ENCODE data around the gene CD200R1.
"Not testable (repeated sequence)": the region's sequence is repeated elsewhere in the genome, so short reads cannot be mapped to it uniquely, and the experiment has no call there.

CD200R1 gene

DNA sequence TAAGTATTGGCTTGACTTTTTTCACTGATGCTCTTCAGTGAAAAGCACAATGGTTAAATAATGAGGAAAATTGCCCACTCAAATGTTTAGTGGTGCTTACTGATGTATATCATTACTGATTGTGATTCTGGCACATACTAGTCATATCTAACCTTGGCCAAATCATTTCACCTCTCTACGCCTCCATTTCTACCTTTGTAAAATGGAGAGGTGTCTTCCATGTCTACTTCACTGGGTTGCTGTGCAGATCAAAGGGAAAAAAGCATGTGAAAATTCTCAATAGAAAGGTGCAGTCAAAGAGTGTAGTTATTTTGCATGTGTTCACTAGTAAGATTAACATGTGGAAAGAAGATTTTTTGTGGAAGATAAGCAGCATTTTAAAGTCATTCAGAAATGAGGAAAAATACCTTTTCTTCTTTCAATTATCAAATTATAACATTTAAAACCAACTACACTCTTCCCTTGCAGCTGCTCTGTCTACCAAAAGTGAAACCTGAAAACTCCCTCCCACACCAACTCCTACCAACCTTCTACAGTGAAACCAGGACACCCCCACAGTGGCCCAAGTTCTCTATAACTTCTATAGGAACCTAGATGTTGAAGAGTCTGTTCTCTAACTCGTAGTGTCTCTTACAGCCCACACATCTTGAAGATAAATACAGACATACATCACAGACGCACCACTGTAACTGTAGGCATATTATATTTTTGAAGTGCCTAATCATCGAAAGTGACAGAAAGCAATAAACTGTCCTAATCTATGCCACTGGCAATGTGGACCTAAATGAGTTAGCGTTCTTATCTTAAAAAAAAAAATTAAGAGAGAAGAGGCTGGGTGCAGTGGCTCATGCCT is 1.4 kb downstream of the CD200R1 start:
- peak; percentile 67 for DNase-seq

DNA sequence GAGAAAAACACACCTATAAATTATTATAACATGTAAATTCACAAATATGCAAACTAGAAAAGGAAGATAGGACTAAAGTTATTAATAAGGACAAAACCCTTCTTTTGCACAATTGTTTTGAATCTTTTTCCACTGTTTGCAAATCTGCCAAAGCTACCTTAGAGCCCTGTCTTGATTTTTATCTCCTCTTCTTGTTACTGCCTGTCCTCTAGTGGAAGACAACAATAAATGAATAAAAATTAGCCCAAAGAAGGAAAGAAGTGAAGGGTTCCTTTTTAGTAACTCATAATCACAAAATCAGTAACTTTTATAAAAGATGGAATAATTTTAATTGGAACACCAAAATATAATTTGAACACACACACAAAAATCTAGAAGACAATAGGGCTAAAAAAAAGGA is 2.7 kb downstream of the CD200R1 start:
- DNase-seq, result no peak

DNA sequence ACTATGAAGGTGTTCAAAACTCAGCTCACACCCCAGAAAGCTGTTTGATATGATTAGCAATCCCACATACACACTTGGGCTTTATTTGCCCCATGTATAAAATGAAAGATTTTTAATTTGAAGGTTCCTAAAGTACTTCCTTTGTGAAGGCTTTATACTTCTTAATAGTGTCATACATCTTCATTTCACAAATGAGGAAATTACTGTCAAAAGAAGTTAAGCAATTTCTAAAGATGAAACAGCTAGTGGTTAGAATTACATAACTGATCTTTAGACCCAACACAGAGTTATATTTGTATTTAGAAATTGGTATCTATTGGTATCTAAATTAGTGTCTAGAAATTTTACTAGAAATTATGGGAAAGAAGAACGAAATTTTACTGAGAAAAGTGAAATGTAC is 7.1 kb downstream of the CD200R1 start:
- peak; percentile 54 for DNase-seq

DNA sequence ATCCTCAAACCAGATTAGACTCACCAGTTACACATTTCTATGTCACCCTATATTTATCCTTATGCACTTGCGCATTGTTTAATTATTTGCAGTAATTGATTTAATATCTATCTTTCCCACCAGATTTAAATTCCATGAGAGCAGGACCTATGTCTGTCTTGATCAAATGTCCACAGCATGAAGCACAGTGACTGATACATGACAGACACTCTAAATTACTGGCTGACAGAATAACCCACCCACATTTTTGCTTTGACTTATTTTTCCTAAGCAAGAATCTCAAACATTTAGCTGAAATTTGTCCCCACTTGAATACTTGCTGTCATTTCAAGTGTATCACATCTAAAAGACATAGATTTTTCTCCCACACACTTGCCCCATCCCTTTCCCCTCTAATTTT is 7.5 kb downstream of the CD200R1 start:
- DNase-seq, result no peak

DNA sequence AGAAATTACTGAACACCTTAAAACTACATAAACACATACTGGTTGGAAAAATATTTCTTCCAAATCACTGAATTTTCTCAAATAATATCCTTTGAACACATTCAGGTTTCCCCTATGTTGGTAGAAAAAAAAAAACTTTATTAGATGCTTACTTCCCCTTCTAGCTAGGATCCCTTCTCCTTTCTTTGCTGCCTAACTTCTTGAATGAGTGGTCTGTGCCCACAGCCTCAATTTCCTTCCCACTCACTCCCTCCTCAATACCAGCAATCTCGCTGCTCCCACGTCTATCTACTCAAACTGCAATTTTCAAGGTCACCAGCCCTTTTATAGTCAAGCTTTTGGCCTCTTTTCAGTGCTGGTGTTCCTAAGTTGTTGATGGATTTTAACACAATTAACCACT is 8.3 kb downstream of the CD200R1 start:
- DNase-seq, result no peak

DNA sequence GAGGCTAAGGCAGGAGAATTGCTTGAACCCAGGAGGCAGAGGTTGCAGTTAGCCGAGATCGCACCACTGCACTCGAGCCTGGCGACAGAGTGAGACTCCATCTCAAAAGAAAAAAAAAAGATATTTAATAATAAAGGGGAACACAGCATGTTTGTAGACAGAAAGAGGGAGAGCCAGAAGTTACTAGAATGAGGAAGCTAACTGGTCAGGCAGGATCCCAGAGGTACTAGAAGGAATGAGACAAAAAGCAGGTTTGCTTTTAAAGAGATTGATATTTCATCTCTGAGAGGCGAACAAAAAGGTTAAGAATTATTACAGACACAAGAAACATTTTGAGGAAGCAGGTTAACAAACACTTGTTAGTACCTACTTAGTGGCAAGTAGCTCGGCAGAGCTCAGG is 9.2 kb downstream of the CD200R1 start:
- DNase-seq, result no peak

DNA sequence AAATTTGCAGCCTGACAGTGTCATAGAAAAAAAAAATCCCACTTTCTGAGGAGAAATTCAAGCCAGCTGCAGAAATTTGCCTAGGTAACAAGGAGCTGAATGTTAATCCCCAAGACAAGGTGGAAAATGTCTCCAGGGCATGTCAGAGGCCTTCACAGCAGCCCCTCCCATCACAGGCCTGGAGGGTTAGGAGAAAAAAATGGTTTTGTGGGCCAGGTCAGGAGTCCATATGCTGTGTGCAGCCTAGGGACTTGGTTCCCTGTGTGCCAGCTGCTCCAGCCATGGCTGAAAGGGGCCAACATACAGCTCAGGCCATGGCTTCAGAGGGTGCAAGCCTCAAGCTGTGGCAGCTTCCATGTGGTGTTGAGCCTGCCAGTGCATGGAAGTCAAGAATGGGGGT is 11.2 kb downstream of the CD200R1 start:
- peak; percentile 5 for DNase-seq

DNA sequence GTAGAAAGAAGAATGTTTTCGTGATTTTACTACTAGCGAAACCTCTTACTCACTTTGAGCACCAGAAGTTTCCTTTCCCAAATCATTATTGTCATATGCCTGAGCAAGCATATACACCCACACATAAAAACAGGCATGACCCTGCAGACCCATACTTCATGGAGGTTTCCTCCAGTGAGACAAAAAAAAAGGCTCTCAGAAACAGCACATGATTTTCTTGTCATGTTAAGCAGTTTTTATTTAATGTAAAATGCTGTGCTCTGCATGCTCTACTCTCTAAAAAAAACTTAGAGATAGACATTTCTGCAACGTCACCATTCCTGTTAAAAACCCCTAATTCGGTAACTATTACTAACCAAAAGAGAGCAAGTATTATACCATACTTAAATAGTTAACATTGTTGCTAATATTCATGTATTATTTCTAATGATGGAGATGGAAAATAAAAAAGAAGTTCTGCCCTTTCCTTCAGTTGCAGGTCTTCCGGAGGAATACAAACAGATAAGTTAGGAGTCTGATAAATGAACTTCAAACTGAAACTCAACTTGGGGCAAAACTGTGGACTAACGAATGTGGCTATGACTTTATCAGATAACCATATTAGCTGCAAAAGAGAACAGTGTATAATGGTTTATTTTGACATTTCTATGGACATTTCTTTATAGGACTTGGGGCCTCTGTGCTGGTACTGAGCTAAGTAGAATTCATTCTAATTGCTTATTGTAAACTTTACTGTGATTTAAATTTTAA is 15.9 kb downstream of the CD200R1 start:
- peak; percentile 79 for DNase-seq

DNA sequence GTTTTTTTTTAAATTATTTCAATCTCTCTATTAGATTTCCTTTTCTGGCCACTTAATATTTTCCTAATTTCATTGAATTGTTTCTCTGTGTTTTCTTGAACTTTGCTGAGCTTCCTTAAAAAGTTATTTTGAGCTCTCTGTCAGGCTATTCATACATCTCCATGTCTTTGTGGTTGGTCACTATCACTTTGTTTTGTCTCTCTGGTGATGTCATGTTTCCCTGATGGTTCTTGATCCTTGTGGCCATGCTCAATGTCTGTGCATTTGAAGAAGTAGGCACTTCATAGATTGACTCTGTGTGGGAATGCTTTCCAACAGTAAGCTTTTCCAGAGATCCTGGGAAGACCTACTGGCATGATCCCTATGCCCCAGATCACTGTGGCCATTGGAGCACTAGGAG is 18.6 kb downstream of the CD200R1 start:
- DNase-seq, result peak; percentile 47

DNA sequence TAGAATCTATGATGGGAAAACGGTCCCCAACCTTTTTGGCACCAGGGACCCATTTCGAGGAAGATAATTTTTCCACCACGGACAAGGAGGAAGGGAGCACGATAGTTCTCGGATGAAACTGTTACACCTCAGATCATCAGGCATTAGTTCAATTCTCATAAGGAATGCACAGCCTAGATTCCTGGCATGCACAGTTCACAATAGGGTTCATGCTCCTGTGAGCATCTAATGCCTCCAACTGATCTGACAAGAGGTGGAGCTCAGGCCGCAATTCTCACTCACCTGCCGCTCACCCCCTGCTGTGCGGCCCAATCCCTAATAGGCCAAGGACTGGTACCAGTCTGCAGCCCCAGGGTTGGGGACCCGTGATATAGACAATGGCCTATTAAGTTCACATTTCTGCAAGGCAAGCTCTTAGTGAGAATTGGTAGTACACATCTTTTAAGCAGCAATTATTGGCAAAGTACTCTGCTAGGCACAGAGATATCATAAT is 26.5 kb downstream of the CD200R1 start:
- DNase-seq, result no peak

DNA sequence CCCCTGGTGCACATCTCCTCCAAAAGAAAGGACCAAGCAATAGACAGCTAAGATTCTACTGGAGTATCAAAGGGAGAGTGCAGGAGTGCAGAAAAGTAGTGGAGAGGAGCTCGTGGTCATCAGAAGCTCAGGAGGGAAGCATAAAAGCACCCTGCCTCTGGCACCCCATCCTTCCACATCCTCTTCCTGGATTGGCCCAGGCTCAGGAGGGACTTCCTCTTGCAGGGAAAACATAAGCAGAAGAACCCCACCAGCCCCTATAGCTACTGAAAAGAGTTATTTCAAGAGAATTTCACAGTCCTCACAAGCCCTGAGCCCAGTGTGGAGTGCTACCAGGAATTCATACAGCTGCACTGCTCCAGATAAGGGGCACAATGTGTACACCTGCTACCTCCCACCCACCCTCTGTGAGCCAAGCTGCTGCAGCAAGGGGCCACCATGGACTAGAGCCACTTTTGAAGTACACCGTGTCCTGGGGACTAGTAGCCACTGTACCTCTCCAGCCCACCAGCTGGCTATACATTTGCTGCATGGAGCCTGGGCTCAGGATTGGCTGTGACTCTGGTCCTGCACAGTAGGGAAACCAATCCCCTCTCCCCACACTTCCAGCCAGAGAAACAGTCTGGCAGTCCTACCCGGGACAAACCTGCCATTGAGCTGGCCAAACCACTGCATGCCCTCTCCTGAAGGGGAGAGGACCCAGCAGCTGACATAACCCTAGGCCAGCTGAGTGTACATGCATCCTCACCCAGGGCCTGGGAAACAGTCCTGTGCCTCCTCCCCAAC is 43.0 kb downstream of the CD200R1 start:
- DNase-seq, result peak; percentile 17

DNA sequence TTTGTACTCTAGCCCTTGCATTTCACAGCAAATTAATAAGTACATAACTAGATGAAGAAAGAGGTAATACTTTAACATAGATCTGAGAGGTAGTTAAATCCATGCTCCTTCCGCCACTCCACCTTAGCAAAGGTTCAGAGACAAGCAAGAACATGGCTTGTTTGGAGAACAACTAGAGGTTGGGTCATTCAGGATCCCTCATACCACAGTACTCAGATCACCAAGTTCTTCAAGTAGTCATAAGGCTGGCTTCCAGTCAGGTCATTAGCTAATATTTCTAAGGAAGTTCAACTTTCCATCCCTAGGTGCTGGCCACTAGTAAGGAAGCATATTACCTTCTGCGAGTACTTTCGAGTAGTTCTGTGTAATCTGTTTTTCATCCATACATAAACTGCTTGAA is 44.1 kb downstream of the CD200R1 start:
- no peak for DNase-seq

DNA sequence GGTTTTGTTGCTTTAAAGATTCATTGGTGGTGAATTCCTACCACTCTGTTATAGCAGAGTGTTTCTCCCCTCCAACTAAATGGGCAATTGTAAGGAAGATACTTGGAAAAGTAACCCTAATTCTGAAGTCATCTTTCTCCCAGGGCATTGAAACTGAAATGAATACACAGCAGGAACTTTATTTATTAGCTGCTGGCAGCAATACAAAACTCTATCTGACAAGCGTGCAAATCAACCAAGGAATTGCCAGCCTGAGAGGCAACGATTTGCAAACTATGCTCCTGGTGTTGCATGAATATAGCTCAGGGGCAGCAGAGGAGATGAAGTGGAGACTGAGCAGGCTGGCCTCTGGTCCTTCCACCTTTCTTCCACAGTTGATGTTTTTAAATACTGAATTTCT is 48.9 kb downstream of the CD200R1 start:
- DNase-seq, result no peak

DNA sequence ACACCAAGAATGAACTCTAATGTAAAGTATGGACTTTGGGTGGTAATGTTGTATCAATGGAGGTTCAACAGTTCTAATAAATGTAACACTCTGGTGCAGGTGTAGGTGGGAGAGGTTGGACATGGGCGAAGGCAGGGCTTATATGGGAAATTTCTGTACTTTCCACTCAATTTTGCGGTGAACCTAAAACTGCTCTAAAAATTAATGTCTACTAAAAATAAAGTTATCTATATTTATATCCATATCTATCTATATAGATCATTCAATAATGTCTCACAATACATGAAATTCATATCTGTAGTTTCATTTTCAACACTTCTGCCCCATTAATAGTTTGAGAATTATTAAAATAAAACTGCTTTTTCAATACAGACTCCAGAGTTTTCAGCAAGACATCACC is 49.3 kb downstream of the CD200R1 start:
- no peak for DNase-seq

DNA sequence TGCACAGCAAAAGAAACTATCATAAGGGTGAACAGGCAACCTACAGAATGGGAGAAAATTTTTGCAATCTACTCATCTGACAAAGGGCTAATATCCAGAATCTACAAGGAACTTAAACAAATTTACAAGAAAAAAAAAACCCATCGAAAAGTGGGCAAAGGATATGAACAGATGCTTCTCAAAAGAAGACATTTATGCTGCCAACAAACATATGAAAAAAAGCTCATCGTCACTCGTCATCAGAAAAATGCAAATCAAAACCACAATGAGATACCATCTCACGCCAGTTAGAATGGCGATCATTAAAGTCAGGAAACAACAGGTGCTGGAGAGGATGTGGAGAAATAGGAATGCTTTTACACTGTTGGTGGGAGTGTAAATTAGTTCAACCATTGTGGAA is 55.4 kb downstream of the CD200R1 start:
- DNase-seq, result not testable (repeated sequence)

DNA sequence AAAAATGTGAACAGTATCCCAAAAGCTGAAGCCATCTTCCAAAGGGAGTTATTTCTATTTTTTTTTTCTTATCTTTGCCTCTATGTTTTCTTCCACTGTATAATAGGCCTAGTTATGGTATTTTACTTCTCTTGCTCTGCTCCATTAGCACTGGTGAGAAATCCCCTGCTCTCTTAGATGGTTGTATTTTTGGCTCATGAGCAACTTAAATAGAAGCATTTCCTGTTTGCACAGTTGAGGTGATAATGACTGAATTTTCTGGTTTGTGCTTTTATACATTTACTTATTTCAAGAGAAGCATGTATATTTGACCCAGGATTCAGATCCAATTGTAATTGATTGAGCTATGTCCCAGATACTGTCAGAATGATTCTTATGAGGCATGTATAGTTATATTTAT is 66.7 kb downstream of the CD200R1 start:
- DNase-seq, result no peak

DNA sequence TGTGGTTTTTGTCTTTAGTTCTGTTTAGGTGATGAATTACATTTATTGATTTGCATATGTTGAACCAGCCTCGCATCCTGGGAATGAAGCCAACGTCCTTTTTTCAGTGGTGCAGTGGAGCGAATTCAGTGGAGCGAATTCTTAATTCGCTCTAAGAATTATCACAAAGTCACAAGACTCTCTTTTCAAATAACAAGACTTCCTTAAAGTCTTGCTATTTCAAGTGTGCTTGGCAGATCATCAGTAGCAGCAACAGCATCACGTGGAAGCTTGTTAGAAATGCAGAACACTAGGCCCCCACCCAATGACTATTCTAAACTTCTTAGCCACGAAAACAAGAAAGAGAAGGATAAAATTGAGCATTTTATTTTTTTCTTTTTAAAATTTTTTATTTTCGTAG is 70.1 kb downstream of the CD200R1 start:
- DNase-seq, result peak; percentile 59

DNA sequence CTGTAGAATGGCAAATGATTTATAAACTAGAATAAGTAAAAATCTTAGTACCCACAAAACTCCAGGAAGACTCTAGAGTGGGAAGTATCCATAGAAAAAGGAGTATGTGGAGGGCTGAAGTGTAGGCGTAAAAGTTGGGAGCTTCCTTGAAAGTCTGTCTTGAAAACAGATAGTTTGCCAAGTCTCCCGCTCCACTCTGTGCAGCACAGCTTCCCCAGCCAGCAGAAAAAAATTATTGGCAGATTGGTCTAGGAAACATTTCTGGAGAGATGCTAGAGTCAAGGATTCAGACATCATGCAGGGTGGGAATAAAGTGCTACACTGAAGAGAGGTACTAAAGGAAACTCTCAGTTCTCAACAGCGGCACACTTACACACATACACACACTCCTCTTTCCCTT is 74.8 kb downstream of the CD200R1 start:
- no peak for DNase-seq

DNA sequence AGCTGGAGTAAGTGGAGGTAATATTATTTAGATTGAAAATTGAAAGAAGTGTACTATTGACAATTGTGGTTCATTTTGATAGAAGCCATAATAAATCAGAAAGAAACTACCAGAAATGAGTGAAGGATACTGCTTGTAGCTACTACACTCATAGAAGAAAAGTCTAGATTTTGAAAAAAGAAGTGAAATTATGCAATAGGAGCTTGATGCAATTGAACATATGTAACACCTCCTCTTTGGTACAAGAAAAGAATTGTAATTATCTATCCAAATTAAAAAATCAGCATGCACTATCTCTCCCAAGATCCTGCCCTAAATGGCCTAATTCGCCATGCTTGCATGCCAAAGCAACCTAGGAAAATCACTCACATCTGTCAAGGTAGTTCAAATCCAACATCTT is 77.1 kb downstream of the CD200R1 start:
- DNase-seq, result no peak

DNA sequence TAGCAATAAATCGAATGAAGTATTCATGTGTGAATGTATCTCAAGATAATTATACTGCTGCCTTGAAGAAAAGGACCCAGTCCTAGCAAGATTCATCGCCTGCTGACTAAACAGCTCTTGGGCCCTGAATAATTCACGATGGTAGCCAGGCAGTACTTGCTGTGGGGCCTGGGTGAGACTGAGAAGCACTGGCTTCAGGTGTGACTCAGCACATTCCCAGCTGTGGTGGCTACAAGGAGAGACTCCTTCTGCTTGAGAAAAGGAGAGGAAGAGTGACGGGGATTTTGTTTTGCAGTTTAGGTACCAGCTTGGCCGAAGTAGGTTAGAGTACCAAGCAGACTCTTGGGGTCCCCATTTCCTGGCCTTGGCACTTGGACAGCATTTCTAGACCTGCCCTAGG is 80.6 kb downstream of the CD200R1 start:
- DNase-seq, result no peak

DNA sequence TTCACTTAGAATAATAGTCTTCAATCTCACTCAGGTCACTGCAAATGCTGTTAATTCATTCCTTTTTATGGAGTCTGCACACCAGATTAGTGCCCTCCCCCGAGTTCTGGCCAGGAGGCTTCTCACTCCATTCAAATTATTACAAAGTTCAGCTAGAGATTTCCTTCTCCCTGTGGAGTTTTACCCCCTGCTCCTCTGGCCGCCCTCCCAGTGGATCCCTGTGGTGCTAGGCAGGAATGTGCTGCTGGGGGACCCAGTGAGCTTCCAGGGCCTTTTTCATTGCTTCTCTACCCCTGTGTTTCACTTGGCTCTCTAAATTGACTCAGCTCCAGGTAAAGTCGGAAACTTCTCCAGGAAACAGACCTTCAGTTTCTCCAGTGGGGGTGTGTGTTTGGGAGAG is 85.5 kb downstream of the CD200R1 start:
- DNase-seq, result no peak

DNA sequence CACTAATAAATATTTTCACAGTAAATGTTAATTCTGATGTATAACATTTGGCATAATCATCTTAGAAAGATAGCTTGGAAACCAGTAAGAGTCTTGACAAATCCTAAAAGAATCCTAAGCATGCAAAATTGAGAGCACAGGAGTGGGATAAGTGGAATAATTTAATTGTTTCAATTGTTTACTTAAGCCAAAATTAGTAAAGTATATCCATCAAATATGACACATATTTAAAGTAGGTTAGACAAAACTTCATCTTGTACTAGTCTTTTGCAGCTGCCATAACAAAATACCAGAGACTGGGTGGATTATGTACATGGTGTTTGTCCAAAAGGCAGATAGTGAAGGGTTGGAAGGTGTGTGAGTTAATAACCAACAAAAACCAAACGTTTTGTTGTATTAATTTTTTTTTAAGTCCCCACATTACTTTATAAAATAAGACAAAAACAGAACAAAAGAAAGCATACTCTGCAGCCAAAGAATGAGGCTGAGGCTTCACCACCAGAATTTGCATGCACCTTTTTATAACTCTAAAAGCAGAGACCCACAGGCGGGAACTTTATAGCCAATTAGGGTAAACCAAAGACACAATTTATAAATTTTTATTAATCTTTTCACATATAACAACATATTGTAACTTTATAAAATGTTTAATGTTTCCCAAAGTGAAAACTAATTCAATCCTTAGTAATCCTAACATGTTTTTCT is 86.4 kb downstream of the CD200R1 start:
- no peak for DNase-seq
